Measurements from ENCODE around the gene ZNF652.
"Not testable (repeated sequence)": the region's sequence is repeated elsewhere in the genome, so short reads cannot be mapped to it uniquely, and the experiment has no call there.

ZNF652 gene

GRCh38 chr17:49299996-49300395, 62.1 kb downstream of the ZNF652 start:
- DNase-seq: no peak

- no peak for DNase-seq
These were observed 63.6 kb downstream of the ZNF652 start for GRCh38 chr17:49298371-49298976.

GRCh38 chr17:49297141-49297540, 64.9 kb downstream of the ZNF652 start:
- DNase-seq: no peak

GRCh38 chr17:49294122-49294521, 67.9 kb downstream of the ZNF652 start:
- DNase-seq: no peak

GRCh38 chr17:49292901-49293300, 69.1 kb downstream of the ZNF652 start:
- no peak for DNase-seq

- no peak for DNase-seq
These were observed 70.1 kb downstream of the ZNF652 start for GRCh38 chr17:49291929-49292328.

GRCh38 chr17:49290690-49291359, 71.2 kb downstream of the ZNF652 start:
- peak; percentile 15 for DNase-seq

GRCh38 chr17:49288388-49288787, 73.7 kb downstream of the ZNF652 start:
- DNase-seq: no peak

GRCh38 chr17:49287481-49287880, 74.6 kb downstream of the ZNF652 start:
- DNase-seq: no peak

- not testable (repeated sequence) for DNase-seq
These were observed 75.6 kb downstream of the ZNF652 start for GRCh38 chr17:49286261-49286973.

- no peak for DNase-seq
These were observed 76.3 kb downstream of the ZNF652 start for GRCh38 chr17:49285716-49286115.

GRCh38 chr17:49280918-49281317, 81.1 kb downstream of the ZNF652 start:
- no peak for DNase-seq

- no peak for DNase-seq
These were observed 82.0 kb downstream of the ZNF652 start for GRCh38 chr17:49280061-49280460.

- not testable (repeated sequence) for DNase-seq
These were observed 82.6 kb downstream of the ZNF652 start for GRCh38 chr17:49279263-49280015.

- no peak for DNase-seq
These were observed 84.0 kb downstream of the ZNF652 start for GRCh38 chr17:49278076-49278475.

- no peak for DNase-seq
These were observed 84.4 kb downstream of the ZNF652 start for GRCh38 chr17:49277638-49278037.

- not testable (repeated sequence) for DNase-seq
These were observed 86.1 kb downstream of the ZNF652 start for GRCh38 chr17:49275981-49276380.

- DNase-seq: no peak
These were observed 92.7 kb downstream of the ZNF652 start for GRCh38 chr17:49269356-49269755.

- no peak for DNase-seq
These were observed 94.1 kb downstream of the ZNF652 start for GRCh38 chr17:49267912-49268311.

GRCh38 chr17:49266233-49266632, 95.8 kb downstream of the ZNF652 start:
- no peak for DNase-seq

GRCh38 chr17:49261540-49261939, 100.5 kb downstream of the ZNF652 start:
- not testable (repeated sequence) for DNase-seq

- DNase-seq: peak; percentile 17
These were observed 101.2 kb downstream of the ZNF652 start for GRCh38 chr17:49260817-49261291.
